IMR-90 (cell line): ENCODE data around the gene SLC35A4. TPM values are rescaled to one million over a fixed set of nuclear protein-coding genes. Genes with fewer than 3 reads are reported as not detected.

Experiments used
- ATAC-seq: fragments of 200-7000 bp; cut with Tn5 transposase; 2 replicates; pipeline ENCODE4 v1.9.1; 2020; ENCODE audit warnings: low read depth, mild to moderate bottlenecking, moderate library complexity
- BruUV-seq: library from RNA; stranded (reverse); fragments of 400-500 nt; replicated peaks from 2 replicates; lab custom pipeline; 2021; lab: Mats Ljungman, UMichigan
- CTCF ChIA-PET: fragments of 300-600 bp; formaldehyde crosslinking; extraction: SDS; loops from one replicate; lab custom pipeline; 2021; ENCODE audit warnings: antibody characterized with exemption; lab: Yijun Ruan, JAX
- POLR2A ChIA-PET: fragments of 300-600 bp; sonication (Branson Sonifier 250); formaldehyde crosslinking; loops from one replicate; lab custom pipeline; 2022; ENCODE audit warnings: antibody characterized with exemption; ENCODE audit not compliant: unreplicated experiment; lab: Charles Lee
- DNase-seq: peaks from one replicate; pipeline ENCODE4 v3.0.0; 2013
- H2AFZ ChIP-seq: replicated peaks from 2 replicates; pipeline ENCODE3; 2013; ENCODE audit warnings: low read length, mild to moderate bottlenecking; ENCODE audit not compliant: poor library complexity
- H2AK5ac ChIP-seq: 2 replicates; pipeline ENCODE4 v1.6.1; 2013; ENCODE audit warnings: low read depth, low read length, inconsistent platforms
- H2AK9ac ChIP-seq: replicated peaks from 2 replicates; pipeline ENCODE3; 2013; ENCODE audit warnings: mild to moderate bottlenecking, low read depth, low read length, moderate library complexity; ENCODE audit not compliant: poor library complexity
- H2BK120ac ChIP-seq: 2 replicates; pipeline ENCODE4 v1.6.1; 2013; ENCODE audit warnings: low read depth, low read length, inconsistent platforms
- H2BK15ac ChIP-seq: 3 replicates; pipeline ENCODE4 v1.6.1; 2013; ENCODE audit warnings: low read depth, low read length, inconsistent platforms
- H2BK20ac ChIP-seq: 2 replicates; pipeline ENCODE4 v1.6.1; 2013; ENCODE audit warnings: low read depth, mild to moderate bottlenecking, inconsistent platforms, low read length, moderate library complexity
- H2BK5ac ChIP-seq: 2 replicates; pipeline ENCODE4 v1.6.1; 2013; ENCODE audit warnings: mild to moderate bottlenecking, low read depth, low read length, inconsistent platforms; ENCODE audit not compliant: poor library complexity, severe bottlenecking
- H3K14ac ChIP-seq: replicated peaks from 2 replicates; pipeline ENCODE4 v1.6.1; 2013; ENCODE audit warnings: low read depth, low read length, inconsistent platforms
- H3K18ac ChIP-seq: 2 replicates; pipeline ENCODE4 v1.6.1; 2013; ENCODE audit warnings: low read depth, low read length, control low read depth
- H3K23ac ChIP-seq: 2 replicates; pipeline ENCODE4 v1.6.1; 2013; ENCODE audit warnings: low read depth, low read length, inconsistent platforms
- H3K27ac ChIP-seq: 2 replicates; pipeline ENCODE4 v1.5.1; 2013; ENCODE audit warnings: mild to moderate bottlenecking, control low read depth, low read length; ENCODE audit not compliant: insufficient read depth
- H3K27me3 ChIP-seq: 2 replicates; pipeline ENCODE4 v1.6.1; 2013; ENCODE audit warnings: low read length; ENCODE audit not compliant: control insufficient read depth, insufficient read depth
- H3K36me3 ChIP-seq: 2 replicates; pipeline ENCODE4 v1.6.1; 2013; ENCODE audit warnings: low read length, mixed read lengths; ENCODE audit not compliant: control insufficient read depth, insufficient read depth
- H3K4ac ChIP-seq: 2 replicates; pipeline ENCODE4 v1.6.1; 2013; ENCODE audit warnings: low read depth, low read length, inconsistent platforms
- H3K4me1 ChIP-seq: 2 replicates; pipeline ENCODE4 v1.6.1; 2013; ENCODE audit warnings: low read length, mixed read lengths; ENCODE audit not compliant: control insufficient read depth, insufficient read depth
- H3K4me2 ChIP-seq: 2 replicates; pipeline ENCODE4 v1.6.1; 2013; ENCODE audit warnings: low read depth, mild to moderate bottlenecking, control low read depth, low read length, moderate library complexity
- H3K4me3 ChIP-seq: 2 replicates; pipeline ENCODE4 v1.5.1; 2013; ENCODE audit warnings: low read depth, mild to moderate bottlenecking, control low read depth, low read length, moderate library complexity; ENCODE audit not compliant: insufficient read depth
- H3K56ac ChIP-seq: 2 replicates; pipeline ENCODE4 v1.6.1; 2013; ENCODE audit warnings: low read length, inconsistent platforms; ENCODE audit not compliant: insufficient read depth; ENCODE audit errors: extremely low read depth
- H3K79me1 ChIP-seq, 2 experiments: 2 replicates each; pipeline ENCODE4 v1.6.1; 2013; ENCODE audit warnings: low read length in 2 of 2, inconsistent platforms in 1 of 2, low read depth in 1 of 2
- H3K9ac ChIP-seq: 2 replicates; pipeline ENCODE4 v1.6.1; 2013; ENCODE audit warnings: low read depth, low read length, control low read depth
- H3K9me1 ChIP-seq: 2 replicates; pipeline ENCODE4 v1.6.1; 2013; ENCODE audit warnings: low read length, inconsistent platforms; ENCODE audit not compliant: insufficient read depth
- H3K9me3 ChIP-seq: 2 replicates; pipeline ENCODE4 v1.6.1; 2013; ENCODE audit warnings: low read length; ENCODE audit not compliant: control insufficient read depth, insufficient read depth
- H4K20me1 ChIP-seq: 2 replicates; pipeline ENCODE4 v1.6.1; 2013; ENCODE audit warnings: low read length, inconsistent platforms; ENCODE audit not compliant: insufficient read depth
- H4K5ac ChIP-seq: 2 replicates; pipeline ENCODE4 v1.6.1; 2013; ENCODE audit warnings: mild to moderate bottlenecking, low read depth, low read length, control low read depth
- H4K8ac ChIP-seq, 2 experiments: 2 replicates each; pipeline ENCODE4 v1.6.1; 2013; ENCODE audit warnings: low read depth in 2 of 2, low read length in 2 of 2, control low read depth in 1 of 2, inconsistent platforms in 1 of 2
- H4K91ac ChIP-seq: 2 replicates; pipeline ENCODE4 v1.6.1; 2013; ENCODE audit warnings: low read depth, low read length, inconsistent platforms; ENCODE audit not compliant: insufficient read depth
- FOS ChIP-seq: fragments of 150-350 bp; IDR thresholded peaks from 2 replicates; pipeline ENCODE4 v1.6.1; 2016; ENCODE audit warnings: low read depth, low read length
- MAZ ChIP-seq: IDR thresholded peaks from 2 replicates; pipeline ENCODE4 v1.6.1; 2012; ENCODE audit warnings: low read depth, mild to moderate bottlenecking, low read length, improper control_type of control experiment, moderate library complexity, borderline replicate concordance
- MXI1 ChIP-seq: IDR thresholded peaks from 2 replicates; pipeline ENCODE4 v1.6.1; 2012; ENCODE audit warnings: low read depth, mild to moderate bottlenecking, low read length, moderate library complexity, borderline replicate concordance
- NFE2L2 ChIP-seq: fragments of 150-350 bp; IDR thresholded peaks from 2 replicates; pipeline ENCODE4 v1.6.1; 2016; ENCODE audit warnings: low read depth, mild to moderate bottlenecking, low read length
- RFX5 ChIP-seq: IDR thresholded peaks from 2 replicates; pipeline ENCODE4 v1.8.0; 2012; ENCODE audit warnings: low read depth, mild to moderate bottlenecking, low read length, moderate library complexity
- SMC3 ChIP-seq: fragments of 150-350 bp; IDR thresholded peaks from 2 replicates; pipeline ENCODE4 v1.6.1; 2016; ENCODE audit warnings: low read depth, mild to moderate bottlenecking, antibody characterized with exemption, low read length, moderate library complexity
- WGBS, 2 experiments: methylation state at CpG; one replicate each; pipeline versions ENCODE4 v1.1.5 to v1.1.7; 2013; ENCODE audit warnings: missing lambda C conversion rate in 2 of 2; ENCODE audit not compliant: insufficient read length in 1 of 2; ENCODE audit errors: extremely low coverage in 2 of 2; 5-methylcytosine and 5-hydroxymethylcytosine counted together
- dilution Hi-C: fragments of 300-500 bp; cut with HindIII; formaldehyde crosslinking; loops from one replicate; pipeline ENCODE4 v1.14.3; 2018; ENCODE audit warnings: low sequenced_read_pairs; ENCODE audit not compliant: unreplicated experiment
- in situ Hi-C: fragments of 300-500 bp; cut with MboI; formaldehyde crosslinking; loops from 3 replicates; pipeline ENCODE4 v1.14.3; 2019; ENCODE audit warnings: low sequenced_read_pairs, inconsistent platforms, mixed read lengths
- intact Hi-C: fragments of 100-400 bp; cut with micrococcal nuclease; formaldehyde crosslinking; loops from 2 replicates; pipeline ENCODE4 v1.10.0; 2022
- polyA plus RNA-seq, 3 experiments: library from polyadenylated mRNA; depleted of rRNA; stranded (reverse); fragments of >200 nt; gene quantifications; 2 replicates each; pipeline ENCODE4 v1.2.3, GENCODE V29; 2012; ENCODE audit warnings: low replicate concordance in 1 of 3
- total RNA-seq: library from RNA; depleted of rRNA; stranded (reverse); fragments of >200 nt; gene quantifications from 2 replicates; pipeline ENCODE4 v1.2.3, GENCODE V29; 2012
- TF ChIP-seq, protein P1 (sequence below): fragments of 150-350 bp; IDR thresholded peaks from 2 replicates; pipeline ENCODE4 v1.6.1; 2017; ENCODE audit warnings: mild to moderate bottlenecking, antibody characterized with exemption, low read length, low read depth
- TF ChIP-seq, protein P2 (sequence below): fragments of 150-350 bp; IDR thresholded peaks from 2 replicates; pipeline ENCODE4 v1.6.1; 2016; ENCODE audit warnings: low read depth, mild to moderate bottlenecking, low read length, moderate library complexity, borderline replicate concordance

Gene SLC35A4
- total and polyA plus RNA-seq, 2 of the 4 experiments (the other 2 are of a cell fraction): 19.2 to 66.4 TPM

DNA sequence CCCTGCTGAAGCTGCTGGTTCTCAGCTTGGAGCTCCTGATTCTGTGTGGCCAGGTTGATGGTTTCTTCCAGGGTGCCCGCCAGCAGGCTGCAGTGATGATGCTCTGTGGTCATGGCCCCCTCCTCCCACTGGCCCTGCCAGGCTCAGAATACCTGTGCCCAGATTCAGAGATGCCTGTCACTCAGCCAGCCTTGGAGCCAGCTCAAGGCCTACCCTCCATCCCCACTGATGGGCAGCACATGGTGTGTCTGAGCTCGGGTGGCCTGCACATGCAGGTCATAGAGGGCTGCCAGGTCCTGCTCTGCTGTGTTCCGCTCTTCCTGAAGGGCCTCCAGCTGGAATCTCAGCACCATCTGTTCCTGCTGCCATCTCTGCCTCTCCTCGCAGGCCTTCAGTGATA is 5.4 kb downstream of the SLC35A4 start:
- Histone ChIP-seq H3K56ac (no peak overlapping the region), H4K8ac (no peak overlapping the region), H2AK5ac (no peak overlapping the region), H3K9ac (no peak overlapping the region), H2AK9ac (no peak overlapping the region), H3K4me2 (no peak overlapping the region), H2BK15ac (no peak overlapping the region), H3K9me3 (no peaks in the 10 kb centered on the region), H3K79me1 (peaks cover 16 to 36% of the 10 kb centered on the region in 2 experiments; a peak in 3 of 4 replicates), H2BK5ac (no peak overlapping the region), H3K27ac (no peak overlapping the region), H3K14ac (no peak overlapping the region), H3K36me3 (peaks cover 25% of the 10 kb centered on the region), H2BK20ac (no peak overlapping the region), H3K18ac (no peak overlapping the region), H2BK120ac (no peak overlapping the region), H4K91ac (no peak overlapping the region), H3K4me3 (no peak overlapping the region), H4K20me1 (no peaks in the 10 kb centered on the region), H4K5ac (no peak overlapping the region), H3K23ac (no peak overlapping the region), H3K27me3 (no peaks in the 10 kb centered on the region), H2AFZ (no peak overlapping the region), H3K9me1 (peaks cover 14% of the 10 kb centered on the region), H3K4me1 (peaks cover 6% of the 10 kb centered on the region), H3K4ac (no peak overlapping the region)
- whole genome bisulfite sequencing, 2 experiments: 73% methylated on average over 2 of the region's 4 CpGs; no CpG with 5 or more reads in 1 of the 2 experiments
- POLR2A ChIA-PET: no interaction called here
- CTCF ChIA-PET: interaction anchor here (0.8 to 1.2 kb wide), 2 partner anchors 65 to 69 kb away, joined by 3 read pairs; partner anchors contain the start of gene TMCO6
- no peak for DNase-seq
- intact Hi-C loops: no loop called here
- ATAC-seq: no peak
- in situ Hi-C loops: no loop called here
- dilution Hi-C loops: no loop called here
- BruUV-seq: no TSS peak
- TF ChIP-seq NFE2L2: no peak
- TF ChIP-seq, protein P1, sequence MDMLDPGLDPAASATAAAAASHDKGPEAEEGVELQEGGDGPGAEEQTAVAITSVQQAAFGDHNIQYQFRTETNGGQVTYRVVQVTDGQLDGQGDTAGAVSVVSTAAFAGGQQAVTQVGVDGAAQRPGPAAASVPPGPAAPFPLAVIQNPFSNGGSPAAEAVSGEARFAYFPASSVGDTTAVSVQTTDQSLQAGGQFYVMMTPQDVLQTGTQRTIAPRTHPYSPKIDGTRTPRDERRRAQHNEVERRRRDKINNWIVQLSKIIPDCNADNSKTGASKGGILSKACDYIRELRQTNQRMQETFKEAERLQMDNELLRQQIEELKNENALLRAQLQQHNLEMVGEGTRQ: no peak
- no peak for TF ChIP-seq SMC3
- TF ChIP-seq FOS: no peak
- no peak for TF ChIP-seq RFX5
- TF ChIP-seq MXI1: no peak
- no peak for TF ChIP-seq MAZ
- TF ChIP-seq, protein P2, sequence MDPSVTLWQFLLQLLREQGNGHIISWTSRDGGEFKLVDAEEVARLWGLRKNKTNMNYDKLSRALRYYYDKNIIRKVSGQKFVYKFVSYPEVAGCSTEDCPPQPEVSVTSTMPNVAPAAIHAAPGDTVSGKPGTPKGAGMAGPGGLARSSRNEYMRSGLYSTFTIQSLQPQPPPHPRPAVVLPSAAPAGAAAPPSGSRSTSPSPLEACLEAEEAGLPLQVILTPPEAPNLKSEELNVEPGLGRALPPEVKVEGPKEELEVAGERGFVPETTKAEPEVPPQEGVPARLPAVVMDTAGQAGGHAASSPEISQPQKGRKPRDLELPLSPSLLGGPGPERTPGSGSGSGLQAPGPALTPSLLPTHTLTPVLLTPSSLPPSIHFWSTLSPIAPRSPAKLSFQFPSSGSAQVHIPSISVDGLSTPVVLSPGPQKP: no peak
